Embryonic facial prominence (tissue), 1 donor: ENCODE results near the gene ZNF12.
"Not testable (repeated sequence)": the region's sequence is repeated elsewhere in the genome, so short reads cannot be mapped to it uniquely, and the experiment has no call there.

Source experiments
- DNase-seq: peaks from one replicate; pipeline ENCODE4 v3.0.0-alpha.2; 2016; ENCODE audit errors: extremely low spot score

Gene ZNF12

GRCh38 chr7:6691609-6692106, 15.1 kb downstream of the ZNF12 start:
- no peak for DNase-seq

GRCh38 chr7:6691103-6691502, 15.6 kb downstream of the ZNF12 start:
- DNase-seq = no peak

DNA sequence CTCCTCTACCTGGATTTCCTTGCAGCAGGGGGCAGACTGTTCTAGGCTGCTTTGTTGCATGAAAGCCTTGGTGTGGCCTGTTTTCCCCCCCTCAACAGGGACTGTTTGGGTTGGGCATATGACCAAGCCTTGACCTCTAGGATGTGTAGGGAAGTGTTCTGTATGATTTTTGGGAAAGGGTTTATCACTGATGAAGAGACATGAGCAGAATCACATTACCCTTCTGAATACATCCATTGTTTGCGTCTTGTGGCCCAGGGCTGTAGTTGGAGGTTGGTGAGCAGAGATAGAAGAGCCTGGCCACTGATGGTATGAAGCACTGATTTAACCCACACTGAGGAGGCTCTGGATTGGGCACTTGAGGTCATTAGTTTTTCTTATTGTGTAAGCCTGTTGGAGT, 26.6 kb downstream of the ZNF12 start:
- no peak for DNase-seq

- DNase-seq = no peak
Observed at GRCh38 chr7:6675807-6676405, 30.8 kb downstream of the ZNF12 start.

DNA sequence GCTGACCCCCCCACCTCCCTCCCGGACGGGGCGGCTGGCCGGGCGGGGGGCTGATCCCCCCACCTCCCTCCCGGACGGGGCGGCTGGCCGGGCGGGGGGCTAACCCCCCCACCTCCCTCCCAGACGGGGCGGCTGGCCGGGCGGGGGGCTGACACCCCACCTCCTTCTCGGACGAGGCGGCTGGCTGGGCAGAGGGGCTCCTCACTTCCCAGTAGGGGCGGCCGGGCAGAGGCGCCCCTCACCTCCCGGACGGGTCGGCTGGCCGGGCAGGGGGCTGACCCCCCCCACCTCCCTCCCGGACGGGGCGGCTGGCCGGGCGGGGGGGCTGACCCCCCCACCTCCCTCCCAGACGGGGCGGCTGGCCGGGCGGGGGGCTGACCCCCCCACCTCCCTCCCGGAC, 35.9 kb downstream of the ZNF12 start:
- DNase-seq = not testable (repeated sequence)

DNA sequence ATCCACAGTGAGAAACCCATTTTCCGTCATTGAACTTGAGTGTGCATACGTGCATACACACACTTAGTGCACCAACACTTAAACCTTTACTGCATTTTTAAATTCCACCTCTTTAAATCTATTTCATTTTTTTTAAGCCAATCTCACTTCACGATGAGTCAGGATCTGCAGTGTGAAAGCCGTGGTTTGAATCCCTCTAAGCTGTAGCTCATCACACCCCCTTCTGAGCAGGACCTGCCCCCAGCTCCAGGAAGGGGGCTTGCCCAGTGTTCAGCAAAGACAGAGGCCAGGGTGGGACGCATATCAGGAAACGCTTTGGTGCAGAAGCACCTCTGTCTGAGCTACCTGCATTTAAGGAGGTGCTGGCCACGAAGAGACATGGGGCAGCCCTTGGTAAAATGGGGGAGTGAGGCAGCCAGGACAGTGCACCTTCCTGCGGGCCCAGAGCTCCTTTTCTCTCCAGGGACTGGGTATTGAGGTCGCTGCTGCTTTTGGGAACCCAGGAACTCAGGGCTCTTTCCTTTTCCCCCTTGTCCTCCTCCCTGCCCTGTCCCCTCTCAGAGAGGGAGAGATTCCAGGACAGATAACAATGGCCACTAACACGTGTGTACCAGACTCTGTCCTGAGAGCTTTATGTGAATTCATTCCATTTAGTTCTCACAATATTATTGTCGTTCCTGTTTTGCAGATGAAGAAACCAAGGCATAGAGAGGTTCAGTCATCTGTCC, 48.0 kb downstream of the ZNF12 start:
- DNase-seq = no peak

GRCh38 chr7:6656413-6656812, 50.3 kb downstream of the ZNF12 start:
- DNase-seq = no peak

DNA sequence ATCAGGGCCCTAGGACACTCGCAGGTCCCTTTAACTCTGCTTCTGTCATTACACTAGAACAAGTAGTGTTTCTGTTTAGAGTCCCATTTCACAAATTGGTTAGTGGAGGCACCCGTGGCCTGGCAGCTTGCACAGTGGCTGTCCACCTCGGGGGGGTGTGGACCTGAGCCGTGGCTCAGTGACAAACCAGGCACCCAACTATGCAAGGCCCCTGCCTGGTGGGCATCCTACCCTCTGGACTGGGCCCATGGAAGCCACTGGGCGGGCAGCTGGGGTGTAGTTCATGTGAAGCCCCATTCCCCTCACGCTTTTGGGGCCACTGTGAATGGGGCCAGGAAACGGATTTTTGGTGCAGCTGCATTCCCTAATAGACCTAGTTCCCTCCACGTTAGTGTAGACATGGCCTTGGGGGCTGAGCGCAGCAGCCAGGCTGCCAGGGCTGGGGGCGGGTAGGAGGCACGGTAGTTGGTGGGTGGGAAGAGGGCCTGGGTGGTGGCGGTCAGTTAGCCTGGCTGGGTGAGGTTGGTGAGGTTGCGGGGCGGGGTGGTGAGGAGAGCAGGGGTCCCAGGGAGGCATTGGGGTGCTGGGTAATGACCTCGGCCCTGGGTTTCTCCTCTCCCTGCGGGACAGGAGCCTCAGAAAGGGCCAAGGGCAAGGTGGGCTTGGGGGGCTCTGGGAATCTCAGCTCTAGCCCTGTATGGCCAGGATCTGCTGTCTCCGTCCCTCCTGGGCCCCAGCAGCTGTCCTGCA, 50.9 kb downstream of the ZNF12 start:
- no peak for DNase-seq

DNA sequence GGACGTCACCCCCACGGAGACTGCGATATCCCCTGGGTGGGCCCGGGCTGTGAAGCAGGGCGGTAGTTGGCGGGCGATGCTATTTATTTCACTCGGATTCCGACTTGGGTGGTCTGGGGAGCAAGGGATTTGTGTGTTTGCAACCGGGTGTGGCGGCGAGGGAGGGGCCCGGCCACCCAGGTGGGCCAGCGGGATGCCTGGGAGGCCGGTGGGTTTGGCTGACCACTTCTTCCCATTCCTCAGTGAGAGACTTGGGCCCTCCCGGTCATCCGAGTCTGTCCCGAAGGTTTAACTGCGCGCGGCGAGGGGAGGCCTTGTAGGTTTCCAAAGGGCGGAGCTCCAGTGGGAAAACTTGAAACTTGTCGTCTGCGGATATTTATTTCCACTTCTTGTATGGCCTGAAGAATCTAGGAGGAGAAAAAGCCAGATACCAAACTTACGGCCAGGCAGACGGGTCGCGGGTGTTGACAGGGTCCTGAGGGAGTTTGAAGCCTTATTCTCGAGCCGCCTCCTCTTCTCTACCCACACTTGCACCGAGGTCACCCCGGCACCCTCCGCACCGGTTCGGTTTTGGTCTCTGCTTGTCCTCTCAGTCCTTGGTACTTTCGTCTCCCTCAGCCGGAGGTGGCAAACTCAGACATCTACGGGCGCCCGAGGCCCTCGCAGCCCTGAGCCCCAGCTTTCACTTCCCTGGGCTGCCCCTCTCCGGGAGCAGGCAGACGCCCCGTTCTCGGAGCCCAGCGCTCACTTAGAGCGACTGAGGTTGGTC, 51.7 kb downstream of the ZNF12 start:
- no peak for DNase-seq

- no peak for DNase-seq
Observed at GRCh38 chr7:6654113-6654841, 52.5 kb downstream of the ZNF12 start.

GRCh38 chr7:6653071-6654003, 53.4 kb downstream of the ZNF12 start:
- no peak for DNase-seq

DNA sequence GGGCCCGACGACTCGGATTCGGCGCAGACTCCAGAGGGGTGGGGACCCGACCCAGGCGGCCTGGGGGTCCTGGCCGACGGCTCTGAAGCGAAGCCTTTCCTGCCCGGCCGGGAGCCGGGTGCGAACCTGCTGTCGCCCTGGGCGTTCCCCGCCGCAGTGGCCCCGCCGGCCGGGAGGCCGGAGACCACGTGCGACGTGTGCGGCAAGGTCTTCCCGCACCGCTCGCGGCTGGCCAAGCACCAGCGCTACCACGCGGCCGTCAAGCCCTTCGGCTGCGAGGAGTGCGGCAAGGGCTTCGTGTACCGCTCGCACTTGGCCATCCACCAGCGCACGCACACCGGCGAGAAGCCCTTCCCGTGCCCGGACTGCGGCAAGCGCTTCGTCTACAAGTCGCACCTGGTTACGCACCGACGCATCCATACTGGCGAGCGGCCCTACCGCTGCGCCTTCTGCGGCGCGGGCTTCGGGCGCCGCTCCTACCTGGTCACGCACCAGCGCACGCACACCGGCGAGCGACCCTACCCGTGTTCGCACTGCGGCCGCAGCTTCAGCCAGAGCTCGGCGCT, 54.2 kb downstream of the ZNF12 start:
- no peak for DNase-seq

GRCh38 chr7:6651851-6652445, 54.8 kb downstream of the ZNF12 start:
- no peak for DNase-seq

DNA sequence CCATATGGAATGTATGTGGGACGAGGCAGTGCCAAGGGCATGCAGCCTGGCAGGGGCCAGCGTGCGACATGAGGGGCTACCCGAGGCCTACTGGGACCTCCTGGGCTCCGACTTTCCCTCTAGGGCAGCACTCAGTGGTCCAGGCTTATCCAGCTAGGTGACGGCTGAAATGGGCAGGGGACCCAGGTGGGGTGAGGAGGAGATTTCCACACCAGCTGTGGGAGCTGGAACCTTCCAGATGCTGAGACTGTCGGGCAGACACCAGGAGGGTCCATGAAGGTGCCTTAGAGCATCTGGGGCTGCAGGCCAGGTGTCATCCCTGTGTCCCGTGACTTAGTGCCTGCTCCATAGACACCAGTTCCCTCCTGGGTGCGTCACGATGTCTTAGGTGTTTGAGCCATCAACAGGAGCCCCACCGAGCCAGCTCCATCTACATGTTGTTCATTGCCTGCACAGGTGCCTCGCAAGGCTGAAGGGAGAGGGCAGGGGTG, 56.2 kb downstream of the ZNF12 start:
- DNase-seq = no peak

- no peak for DNase-seq
Observed at GRCh38 chr7:6650086-6650485, 56.7 kb downstream of the ZNF12 start.

- no peak for DNase-seq
Observed at GRCh38 chr7:6649241-6649961, 57.3 kb downstream of the ZNF12 start.

- no peak for DNase-seq
Observed at GRCh38 chr7:6648815-6649104, 58.0 kb downstream of the ZNF12 start.

DNA sequence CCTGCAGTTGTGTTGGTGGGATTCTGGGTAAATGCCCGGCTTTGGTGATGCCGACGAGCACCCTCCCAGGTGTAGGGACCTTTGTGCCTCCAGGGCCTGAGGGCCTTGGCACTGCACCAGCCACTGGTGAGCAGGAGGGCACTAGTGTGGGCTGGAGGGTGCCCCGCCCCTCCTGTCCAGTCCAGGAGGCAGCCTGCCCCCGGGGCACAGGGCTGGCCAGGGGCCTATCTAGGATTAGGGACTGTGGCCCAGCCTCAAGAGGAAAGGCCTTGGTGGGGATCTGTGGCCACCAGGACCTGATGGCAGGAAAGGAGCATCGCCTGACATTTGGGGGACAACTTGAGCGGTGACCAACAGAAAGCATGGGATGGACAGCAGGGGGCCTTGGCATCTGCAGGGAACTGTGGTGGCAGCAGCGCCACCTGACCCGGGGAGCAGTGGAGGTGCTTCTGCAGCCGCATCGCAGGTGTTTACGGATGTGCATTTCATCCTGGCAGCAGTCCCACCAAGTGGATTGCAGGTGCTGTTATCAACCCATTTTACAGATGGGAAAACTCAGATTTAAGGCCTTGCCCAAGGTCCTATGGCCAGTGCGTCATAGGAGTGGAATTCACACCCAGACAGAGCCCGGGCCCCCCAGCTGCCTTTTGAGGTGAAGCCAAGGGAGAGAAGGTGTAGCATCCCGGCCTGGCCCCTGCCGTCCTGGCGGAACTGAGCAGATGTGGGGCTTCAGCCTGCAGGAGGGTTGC, 58.5 kb downstream of the ZNF12 start:
- DNase-seq = no peak
